Right renal cortex interstitium (tissue), 3 donors: ENCODE measurements around the gene RSU1. TPM values are rescaled to one million over a fixed set of nuclear protein-coding genes. Genes with fewer than 3 reads are reported as not detected.

Source experiments
- DNase-seq, 3 donors: peaks; one replicate each; pipeline ENCODE4 v3.0.0-alpha.2; 2013; ENCODE audit warnings: low read depth in 3 of 3, low spot score in 2 of 3
- polyA plus RNA-seq, 3 donors: library from polyadenylated mRNA; unstranded; fragments of 120-200 nt; gene quantifications; one replicate each; pipeline ENCODE4 v1.2.1, GENCODE V29; 2013; ENCODE audit not compliant: insufficient read length in 3 of 3

The RSU1 gene
- polyA plus RNA-seq, 3 donors: 73.3 to 82.1 (median 78.7) TPM

DNA sequence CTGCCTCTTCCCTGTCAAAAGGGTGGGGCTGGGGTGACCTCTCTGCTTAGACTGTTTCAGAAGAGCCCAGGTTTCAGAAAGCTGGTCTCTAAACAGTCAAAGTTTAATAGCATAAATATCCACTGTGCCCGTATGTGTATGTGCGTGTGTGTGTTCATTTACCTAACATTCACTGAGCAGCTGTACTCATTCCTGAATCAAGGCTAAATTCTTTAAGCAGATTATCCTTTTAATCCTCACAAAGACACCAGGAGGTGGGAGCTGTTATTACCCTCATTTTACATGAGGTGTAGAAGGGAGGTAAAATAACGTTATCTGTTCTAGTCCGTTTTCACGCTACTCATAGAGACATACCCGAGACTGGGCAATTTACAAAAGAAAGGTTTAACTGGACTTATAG, 72.2 kb downstream of the RSU1 start:
- no peak for DNase-seq

DNA sequence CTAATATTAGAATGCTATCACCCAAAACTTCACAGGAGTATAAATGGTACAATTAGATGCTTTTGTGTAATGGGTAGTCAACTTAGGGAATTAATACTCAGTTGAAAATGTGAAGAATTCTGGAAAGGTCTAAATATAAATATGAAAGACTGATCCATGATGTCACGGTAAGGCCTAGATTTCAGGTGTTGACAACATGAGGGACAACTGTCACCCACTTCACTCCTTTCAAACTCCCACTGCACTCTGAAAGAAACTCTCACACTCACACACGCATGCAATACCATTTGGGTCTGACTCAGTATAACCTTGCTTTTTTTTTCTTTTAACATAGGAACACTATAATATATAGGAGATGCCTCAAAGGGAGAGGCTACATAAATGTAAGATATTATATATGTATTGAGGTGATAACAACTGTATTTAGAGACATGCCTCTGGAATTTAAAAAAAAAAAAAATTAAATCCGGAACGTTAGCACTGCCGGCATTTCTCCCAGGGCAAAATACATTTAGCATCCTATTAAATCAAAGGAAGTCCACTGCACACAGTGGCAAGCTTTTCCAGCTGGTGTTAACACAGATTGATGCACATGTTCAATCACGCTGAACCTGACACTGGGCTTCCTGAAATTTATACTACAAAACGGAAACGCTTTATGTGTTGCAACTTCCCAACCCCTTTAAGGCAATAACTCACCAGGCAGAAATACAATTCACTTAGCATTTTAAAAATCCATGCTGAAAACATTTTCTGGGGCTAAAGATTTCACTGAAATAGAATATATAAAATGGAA, 74.9 kb downstream of the RSU1 start:
- peak in 2 of 3 donors; percentile 15 to 35 for DNase-seq

DNA sequence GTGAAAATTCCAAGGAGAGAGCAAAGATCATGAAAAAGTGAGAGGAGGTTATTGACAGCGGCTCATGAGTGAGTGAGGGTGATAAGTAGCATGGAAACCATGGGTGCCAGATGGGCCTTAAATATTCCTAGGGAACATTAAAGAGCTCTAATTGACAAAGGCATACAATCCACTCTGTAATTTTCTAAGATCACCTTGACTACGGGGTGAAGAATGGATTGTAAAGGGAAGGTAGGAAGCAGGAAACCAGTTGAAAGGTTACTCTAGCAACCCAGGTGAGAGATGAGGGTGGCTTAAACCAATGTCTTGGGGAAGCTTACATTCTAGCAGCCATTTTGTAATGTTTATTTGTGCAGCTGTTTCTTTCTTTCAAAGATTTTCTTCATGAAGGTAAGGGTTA, 75.7 kb downstream of the RSU1 start:
- no peak for DNase-seq

DNA sequence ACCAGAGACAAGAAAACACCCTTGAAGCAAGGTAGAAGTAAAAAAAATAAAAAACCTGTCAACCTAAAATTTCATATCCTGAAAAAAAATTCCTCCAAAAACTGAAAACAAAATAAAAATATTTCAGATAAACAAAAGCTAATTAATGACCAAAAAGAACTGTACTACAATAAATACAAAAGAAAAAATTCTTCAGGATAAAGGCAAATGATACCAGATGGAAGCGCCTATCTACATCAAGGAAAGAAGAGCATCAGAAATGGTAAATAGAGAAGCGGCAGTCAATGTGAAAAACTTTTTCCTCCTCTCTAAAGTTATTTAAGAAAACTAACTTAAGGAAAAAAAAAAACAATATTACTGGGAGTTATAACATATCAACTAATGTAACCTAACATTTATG, 79.8 kb downstream of the RSU1 start:
- DNase-seq: no peak

DNA sequence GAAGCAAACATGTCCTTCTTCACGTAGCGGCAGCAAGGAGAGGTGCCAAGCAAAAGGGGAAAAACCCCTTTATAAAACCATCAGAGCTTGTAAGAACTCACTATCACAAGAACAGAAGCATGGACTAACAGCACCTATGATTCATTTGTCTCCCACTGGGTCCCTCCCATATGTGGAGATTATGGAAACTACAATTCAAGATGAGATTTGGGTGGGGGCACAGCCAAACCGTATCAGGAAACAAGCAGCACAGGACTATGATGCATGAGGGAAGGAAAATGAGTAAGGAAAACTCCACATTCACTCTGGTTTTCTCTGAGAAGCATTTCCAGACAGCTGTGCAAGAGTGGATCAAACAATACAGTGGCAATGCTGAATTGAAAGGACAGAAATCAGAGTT, 81.6 kb downstream of the RSU1 start:
- DNase-seq: no peak

DNA sequence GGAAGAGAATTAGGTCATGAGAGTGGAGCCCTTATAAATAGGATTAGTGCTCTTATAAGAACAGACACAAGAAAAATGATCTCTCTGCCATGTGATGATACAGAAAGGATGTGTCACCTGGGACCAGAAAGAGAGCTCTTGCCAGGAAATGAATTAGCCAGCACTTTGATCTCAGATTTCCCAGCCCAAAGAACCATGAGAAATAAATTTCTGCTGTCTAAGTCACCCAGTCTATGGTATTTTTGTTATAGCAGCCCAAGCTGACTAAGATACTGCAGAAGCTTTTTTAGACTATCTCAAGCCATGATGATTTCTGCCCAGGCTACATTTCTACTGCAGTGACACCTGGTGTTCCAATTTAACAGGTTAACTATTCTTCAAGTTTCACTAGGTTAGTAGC, 84.8 kb downstream of the RSU1 start:
- no peak for DNase-seq

DNA sequence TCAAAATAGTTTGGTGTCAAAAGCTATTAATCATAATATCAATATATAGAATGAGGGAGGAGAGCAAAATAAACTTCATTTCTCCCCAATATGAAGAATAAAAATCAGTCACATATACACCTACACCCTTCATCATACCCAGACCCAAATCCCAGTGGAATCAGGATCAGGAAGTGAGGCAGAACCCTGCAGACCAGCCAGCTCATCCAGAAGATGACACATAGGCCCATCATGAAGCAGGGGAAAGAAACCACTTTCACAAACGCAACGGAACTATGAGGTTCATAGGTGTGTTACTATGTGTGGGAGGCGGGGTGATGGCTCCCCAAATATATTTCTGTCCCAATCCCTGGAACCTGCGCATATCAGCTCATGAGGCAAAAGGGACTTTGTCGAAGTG, 89.0 kb downstream of the RSU1 start:
- no peak for DNase-seq

DNA sequence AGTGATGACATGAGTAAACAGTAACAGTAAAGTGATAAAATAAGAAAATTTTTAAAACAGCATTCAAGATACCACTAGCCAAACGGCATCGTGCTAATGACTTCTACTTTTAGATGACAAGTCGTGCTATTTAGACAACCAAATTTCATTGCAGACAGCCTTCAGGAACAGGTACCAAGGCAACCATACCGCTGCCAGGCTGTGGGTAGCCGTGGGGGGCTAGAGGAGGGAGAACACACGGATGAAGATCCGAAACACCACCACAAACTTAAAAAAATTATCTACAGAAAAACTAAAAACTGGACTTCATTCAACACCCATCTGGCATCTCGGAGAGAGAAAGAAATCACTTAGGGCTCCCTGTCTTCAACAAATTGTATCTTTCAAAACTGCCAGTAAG, 89.6 kb downstream of the RSU1 start:
- no peak for DNase-seq

DNA sequence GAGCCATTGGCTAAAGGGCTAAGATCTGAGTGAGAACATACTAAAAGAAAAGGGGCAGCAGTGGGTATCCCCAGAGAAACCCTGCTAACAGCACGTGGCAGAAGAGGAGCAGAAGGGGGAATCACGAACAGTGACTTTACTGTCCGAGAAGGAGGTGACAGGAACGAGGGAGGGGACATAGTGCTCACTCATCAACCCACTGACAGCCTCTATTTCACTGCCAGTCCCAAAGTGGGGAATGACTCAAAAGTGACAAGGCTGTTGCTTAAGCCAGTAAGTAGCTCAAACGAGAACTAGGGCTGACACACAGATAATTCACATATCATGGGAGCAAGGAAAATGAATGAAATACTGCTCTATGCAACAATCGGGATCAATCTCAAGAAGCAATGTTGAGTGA, 92.7 kb downstream of the RSU1 start:
- DNase-seq: no peak

DNA sequence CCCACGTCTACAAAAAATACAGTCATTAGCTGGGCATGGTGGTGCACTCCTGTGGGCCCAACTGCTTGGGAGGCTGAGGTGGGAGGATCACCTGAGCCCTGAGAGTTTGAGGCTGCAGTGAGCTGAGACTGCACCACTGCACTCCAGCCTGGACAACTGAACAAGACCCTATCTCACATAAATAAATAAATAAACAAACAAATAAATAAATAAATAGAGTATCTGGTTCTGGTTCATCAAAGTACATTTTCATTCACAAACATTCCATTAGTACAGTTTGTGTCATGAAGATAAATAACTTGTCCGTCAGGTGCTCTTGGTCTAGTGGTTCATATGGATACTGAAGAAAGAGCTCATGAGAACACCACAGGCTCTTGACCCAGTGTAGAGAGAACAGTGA, 96.4 kb downstream of the RSU1 start:
- DNase-seq: no peak

DNA sequence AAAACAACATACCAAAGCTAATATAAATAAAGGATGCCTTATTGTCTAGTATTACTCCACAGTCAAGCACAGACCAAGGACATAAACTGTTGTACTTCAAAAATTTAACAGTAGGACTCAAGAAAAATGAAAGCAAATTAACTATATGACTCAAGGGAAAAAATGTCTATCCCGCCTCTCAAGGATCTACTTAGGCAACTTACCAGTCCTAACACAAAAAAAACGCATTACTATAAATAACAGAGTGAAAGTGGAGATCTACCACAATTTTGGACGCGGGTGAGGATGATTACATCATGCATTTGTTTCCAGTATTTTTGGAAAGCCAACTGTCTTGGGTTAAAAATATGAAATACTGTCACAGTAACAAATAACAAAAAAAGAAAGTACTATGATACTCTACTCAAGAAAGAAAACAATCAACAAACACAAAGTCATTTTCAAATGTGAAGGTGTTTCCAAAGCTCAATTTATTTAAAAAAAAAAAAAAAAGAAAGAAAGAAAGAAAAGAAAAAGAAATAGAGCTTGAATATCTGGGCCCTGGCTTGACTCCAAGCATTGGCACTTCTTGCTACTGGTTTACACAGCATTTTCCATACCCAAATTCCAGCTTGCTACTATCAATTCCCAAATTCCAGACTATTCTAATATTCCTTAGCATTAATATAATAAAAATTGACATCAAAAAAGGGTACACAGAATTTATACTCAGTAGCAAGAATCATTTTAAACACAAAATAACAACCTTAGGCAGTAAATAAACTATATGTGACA, 99.4 kb downstream of the RSU1 start:
- no peak for DNase-seq

DNA sequence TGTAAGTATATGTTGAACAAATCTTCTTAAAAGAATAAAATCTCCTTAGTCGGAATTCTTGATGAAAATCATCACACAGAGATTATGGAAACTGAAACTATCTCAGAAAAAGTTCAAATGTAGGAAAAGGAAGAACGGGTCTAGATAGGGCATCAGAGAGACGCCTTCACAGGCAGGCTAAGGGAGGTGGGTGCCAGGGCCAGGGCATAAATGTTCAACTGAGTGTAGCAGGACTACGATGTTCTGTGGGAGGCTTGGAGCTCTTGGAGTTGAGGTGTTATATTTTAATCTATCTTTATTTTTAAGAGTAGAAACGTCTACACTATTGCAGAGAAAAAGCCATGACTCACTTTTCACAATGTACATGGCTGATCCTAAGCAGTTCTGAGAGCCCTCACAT, 101.2 kb downstream of the RSU1 start:
- DNase-seq: no peak

DNA sequence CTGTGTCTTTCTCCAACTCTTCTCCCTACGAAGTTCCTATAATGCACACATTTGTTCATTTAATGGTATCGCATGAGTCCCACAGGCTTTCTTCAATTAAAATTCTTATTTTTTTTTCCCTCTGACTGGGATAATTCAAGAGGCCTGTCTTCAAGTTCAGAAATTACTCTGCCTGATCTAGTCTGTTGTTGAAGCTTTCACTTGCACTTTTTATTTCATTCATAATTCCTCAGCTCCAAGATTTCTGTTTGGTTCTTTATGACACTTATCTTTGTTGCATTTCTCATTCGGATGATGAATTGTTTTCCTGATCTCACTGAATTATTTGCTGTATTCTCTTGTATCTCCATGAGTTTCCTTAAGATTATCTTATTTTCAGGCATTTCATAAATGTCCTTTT, 103.9 kb downstream of the RSU1 start:
- DNase-seq: no peak

DNA sequence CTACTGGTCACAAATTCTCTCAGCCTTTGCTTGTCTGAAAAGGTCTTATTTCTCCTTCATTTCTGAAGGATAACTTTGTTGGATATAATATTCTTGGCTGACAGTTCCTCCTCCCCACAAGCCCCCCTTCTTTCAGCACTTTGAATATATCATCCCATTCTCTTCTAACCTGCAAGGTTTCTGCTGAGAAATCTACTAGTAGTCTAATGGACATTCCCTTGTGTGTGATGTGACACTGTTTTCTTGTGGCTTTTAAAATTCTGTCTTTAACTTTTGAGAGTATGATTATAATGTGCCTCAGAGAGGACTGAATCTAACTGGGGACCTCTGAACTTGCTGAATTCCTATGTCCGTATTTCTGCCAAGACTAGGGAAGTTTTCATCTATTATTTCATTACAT, 104.3 kb downstream of the RSU1 start:
- no peak for DNase-seq

DNA sequence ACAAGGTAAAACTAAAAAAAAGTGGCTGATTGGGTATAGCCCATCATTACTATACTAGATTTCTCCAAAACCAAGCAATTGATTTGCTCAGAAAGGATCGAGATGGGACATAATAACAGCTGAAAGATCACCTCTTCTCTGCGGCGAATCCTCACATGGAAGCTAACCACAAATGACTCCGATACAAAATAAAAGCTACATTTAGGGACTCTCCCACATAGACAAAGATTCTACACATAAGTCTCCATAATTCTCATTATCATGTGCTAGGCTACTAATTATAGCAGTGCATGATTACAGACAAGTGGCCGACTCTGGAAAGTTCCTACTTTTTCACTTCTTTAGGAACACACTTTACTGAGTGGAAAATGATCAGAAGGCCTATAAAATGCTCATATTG, 116.9 kb downstream of the RSU1 start:
- DNase-seq: no peak

DNA sequence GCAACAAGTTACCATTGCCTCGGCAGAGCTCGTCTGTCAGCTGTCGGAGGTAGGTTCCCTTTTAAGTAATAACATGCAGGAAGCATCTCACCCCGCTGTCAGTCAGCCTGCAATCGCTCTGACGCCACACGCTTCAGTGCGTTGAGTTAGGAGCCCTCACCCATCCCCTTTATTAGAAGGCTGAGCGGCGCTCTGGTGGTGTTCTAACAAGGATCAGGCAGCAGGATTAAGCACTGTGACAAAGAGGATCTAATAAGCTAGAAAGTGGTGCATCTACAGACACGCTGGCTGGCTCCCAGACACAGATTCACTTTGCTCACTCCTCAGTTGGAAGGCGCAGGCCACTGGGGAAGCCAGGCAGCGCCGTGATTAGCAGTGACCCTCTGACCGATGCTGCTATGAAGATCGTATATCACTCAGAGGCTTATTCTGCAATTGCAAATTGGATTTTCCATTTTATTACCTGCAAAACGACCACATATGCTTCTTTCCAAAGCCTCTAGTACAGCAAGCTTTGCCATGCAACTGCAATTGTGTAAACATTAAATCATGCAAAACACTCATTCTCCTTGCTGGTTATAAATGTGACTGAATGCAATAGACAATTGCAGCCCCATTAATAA, 117.7 kb downstream of the RSU1 start:
- no peak for DNase-seq

DNA sequence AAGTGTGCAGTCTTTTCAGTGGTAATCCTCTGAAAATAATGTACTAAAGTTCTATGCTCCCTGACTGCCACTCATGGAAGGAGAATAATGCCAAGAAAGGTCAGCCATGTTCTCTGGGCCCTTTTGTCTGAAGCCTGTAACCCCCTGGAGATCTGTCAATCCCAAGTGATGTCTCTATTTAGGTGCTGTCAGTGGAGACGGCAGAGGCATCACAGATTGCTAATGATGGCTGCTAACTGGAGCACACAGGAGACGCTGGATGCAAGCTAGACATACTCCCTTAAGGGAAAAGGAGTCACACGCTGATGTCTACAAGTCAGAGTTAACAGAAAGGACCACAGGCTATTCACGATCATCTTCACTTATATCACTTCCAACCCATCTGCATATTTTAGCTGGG, 118.8 kb downstream of the RSU1 start:
- DNase-seq: no peak

DNA sequence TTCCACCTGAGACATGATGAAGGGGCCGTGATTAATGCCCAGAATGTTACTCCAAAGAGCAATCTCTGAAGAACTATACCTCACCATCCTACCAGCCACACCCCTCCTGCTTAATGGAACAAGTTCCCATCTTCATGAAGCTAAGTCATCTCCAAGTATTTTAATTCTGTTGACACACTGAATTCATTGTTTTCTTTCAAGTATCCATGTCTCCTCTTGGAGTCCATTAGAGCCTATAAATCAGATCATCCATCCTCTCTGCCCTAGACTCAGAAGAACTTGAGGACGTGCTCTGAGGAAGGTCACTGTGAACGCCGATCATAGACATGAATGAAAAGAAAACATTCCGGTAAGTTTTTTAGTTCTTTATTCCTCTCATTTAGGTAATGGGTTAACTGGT, 126.8 kb downstream of the RSU1 start:
- no peak for DNase-seq

DNA sequence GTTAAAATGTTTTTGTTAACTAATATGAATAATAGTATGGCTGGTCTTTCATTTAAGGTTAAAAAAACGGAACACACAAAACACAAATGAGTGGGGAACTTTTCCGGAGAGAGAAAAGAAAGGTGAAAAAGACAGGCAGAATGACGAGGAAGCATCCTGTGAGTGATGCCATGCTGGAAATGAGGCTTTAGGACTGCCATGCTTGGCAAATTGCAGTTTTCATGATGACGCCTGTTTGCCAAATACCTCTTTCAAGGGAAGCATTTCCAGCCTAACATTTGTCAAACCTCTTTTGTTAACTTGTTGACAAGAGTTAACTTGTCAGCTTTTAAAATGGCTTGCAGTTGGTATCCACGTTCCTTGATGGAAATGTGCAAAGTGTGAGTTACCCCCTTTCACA, 127.5 kb downstream of the RSU1 start:
- DNase-seq: no peak

DNA sequence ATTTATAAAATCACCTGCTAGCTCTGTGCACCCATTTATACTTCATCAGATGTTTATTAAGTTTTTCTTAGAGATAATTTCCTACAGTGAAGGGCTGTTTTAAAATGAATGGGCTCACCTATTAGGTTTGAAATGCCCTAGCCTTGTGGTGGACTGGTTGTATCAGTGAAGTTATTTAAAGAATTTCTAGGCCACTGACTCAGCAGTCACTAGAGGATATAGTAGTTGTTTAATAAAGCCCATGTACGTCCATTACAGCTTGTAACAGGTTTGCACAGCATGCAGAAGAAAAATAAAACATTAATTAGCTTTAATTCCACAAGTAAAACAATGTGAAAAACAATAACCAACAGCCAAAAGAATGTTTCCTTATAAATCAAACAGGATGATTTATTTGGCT, 128.0 kb downstream of the RSU1 start:
- no peak for DNase-seq

DNA sequence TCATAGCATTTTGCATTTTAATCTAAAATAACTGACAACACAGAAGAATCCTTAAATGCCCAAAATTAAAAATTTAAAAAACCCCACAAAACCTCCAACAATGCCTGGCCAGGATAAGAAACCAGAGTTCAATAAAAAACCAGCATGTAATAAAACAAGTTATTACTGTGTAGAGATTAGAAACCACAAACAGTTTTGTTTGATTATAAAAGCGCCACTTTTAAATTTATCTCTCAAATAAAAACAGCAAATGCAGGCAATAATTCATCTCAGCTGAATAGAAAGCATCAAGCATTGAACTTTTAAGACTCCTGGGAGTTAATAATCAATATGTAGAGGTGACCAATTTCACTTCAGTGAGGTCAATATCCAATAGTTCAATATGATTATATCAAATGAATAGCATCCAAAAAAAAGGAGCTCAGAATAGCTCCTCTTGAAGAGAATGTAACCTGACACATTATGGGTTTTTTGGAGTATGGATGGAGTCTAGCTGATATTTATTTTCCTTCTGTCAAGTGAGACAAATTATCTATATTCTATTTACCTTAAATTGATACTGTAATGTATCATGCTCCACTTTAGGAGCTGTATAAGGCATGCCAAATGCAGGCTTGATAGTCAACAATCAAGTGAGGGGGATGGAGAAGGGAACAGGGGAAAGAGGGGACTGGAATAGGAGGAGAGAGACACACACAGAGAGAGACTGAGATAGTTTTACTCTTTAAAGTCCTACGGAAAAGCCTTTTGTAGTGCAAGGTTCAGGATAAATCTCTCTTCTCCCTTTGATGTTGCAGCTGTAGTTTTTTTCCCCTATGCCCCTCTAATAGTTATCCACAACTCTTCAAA, 130.9 kb downstream of the RSU1 start:
- no peak for DNase-seq
